HG03095 (cell line): ENCODE measurements around the gene KRTAP4-9.
"Not testable (repeated sequence)": the region's sequence is repeated elsewhere in the genome, so short reads cannot be mapped to it uniquely, and the experiment has no call there.

Source experiments
- ATAC-seq: cut with Tn5 transposase; IDR thresholded peaks from one replicate; pipeline ENCODE4 v1.9.1; 2021; ENCODE audit warnings: moderate library complexity; ENCODE audit not compliant: unreplicated experiment

Gene KRTAP4-9

GRCh38 chr17:41105347-41105746 lies at the start of gene KRTAP4-9:
Gene KRTAP4-9, plus strand, starts transcription at chr17:41105389. Its CDS starts 0 bp downstream, at chr17:41105389.
- not testable (repeated sequence) for ATAC-seq

GRCh38 chr17:41057547-41057946 lies 47.6 kb upstream of the KRTAP4-9 start:
- ATAC-seq = no peak

- no peak for ATAC-seq
Observed at GRCh38 chr17:41058741-41059140, 46.4 kb upstream of the KRTAP4-9 start.

- not testable (repeated sequence) for ATAC-seq
Observed at GRCh38 chr17:41059276-41060051, 45.7 kb upstream of the KRTAP4-9 start.

- ATAC-seq = no peak
Observed at GRCh38 chr17:41060052-41060604, 45.1 kb upstream of the KRTAP4-9 start, which contains the start of gene KRTAP2-3. Gene KRTAP2-3, minus strand, starts transcription at chr17:41060114. Its CDS starts 64 bp downstream, at chr17:41060050.

- ATAC-seq = no peak
Observed at GRCh38 chr17:41061964-41062363, 43.2 kb upstream of the KRTAP4-9 start.

- ATAC-seq = no peak
Observed at GRCh38 chr17:41063449-41063848, 41.7 kb upstream of the KRTAP4-9 start.

GRCh38 chr17:41064301-41064700 lies 40.9 kb upstream of the KRTAP4-9 start:
- ATAC-seq = no peak

- ATAC-seq = not testable (repeated sequence)
Observed at GRCh38 chr17:41065016-41065689, 40.0 kb upstream of the KRTAP4-9 start.

GRCh38 chr17:41065829-41066624 lies 39.2 kb upstream of the KRTAP4-9 start, which contains the start of gene KRTAP2-4:
Gene KRTAP2-4, minus strand, starts transcription at chr17:41065879. Its CDS starts 34 bp downstream, at chr17:41065845.
- ATAC-seq = no peak

- ATAC-seq = no peak
Observed at GRCh38 chr17:41067281-41067680, 37.9 kb upstream of the KRTAP4-9 start.

- no peak for ATAC-seq
Observed at GRCh38 chr17:41069031-41069430, 36.2 kb upstream of the KRTAP4-9 start.

- ATAC-seq = no peak
Observed at GRCh38 chr17:41071606-41072360, 33.4 kb upstream of the KRTAP4-9 start.

- no peak for ATAC-seq
Observed at GRCh38 chr17:41073676-41074075, 31.5 kb upstream of the KRTAP4-9 start.

GRCh38 chr17:41076788-41077187 lies 28.4 kb upstream of the KRTAP4-9 start:
- ATAC-seq = no peak

- no peak for ATAC-seq
Observed at GRCh38 chr17:41082626-41083025, 22.6 kb upstream of the KRTAP4-9 start.

- ATAC-seq = not testable (repeated sequence)
Observed at GRCh38 chr17:41083427-41083826, 21.8 kb upstream of the KRTAP4-9 start.

GRCh38 chr17:41084100-41084856 lies 20.9 kb upstream of the KRTAP4-9 start, which contains the start of gene KRTAP4-7:
Gene KRTAP4-7, plus strand, starts transcription at chr17:41084150. Its CDS starts 57 bp downstream, at chr17:41084207.
- ATAC-seq = not testable (repeated sequence)

- ATAC-seq = not testable (repeated sequence)
Observed at GRCh38 chr17:41088760-41089352, 16.3 kb upstream of the KRTAP4-9 start.
